Measurements from ENCODE around the gene PHKG2.

The PHKG2 gene

GRCh38 chr16:30758988-30759491 is 10.8 kb downstream of the PHKG2 start:
- no peak for DNase-seq

GRCh38 chr16:30760001-30760559 is 11.9 kb downstream of the PHKG2 start:
- no peak for DNase-seq

DNA sequence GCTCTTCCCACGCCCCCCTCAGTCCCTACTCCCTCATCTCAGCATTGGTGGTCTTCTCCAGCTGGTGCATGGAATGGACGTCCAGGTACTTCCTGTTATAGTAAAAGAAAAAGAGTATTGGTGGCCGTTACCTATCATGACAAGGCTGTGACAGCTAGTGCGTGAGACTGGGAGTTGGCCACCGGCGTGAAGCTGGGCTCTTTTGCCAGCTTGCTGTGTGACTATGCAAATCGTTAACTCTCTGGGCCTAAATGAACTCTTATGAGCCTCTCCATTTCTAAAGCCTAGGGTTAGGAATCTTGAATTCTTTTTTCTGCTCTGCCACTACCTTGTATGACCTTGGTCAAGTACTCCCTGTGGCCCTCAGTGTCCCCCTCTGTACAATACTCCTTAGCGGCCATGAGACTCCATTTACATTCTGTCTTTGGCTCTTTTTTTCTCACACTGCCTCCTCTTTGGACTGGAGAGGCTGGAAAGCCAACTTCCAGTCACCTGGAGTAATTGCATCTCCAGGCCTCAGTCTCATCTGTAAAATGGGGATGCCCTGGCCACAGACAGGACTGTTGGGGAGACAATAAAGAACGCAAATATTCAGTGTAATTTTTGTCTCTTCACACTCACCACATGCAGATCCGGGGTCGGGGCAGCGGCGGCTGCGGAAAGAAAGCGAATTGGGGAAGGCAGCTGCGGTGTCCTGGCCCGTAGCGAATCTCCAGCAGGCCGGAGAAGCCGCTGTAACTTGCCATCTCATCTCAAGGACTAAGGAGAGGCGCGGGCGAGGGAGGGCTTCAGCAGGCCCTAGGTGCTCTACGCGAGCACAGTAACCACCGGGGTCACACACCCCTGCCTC is 12.6 kb downstream of the PHKG2 start:
- DNase-seq: no peak

- DNase-seq: no peak
Measured at GRCh38 chr16:30761427-30761927, 13.3 kb downstream of the PHKG2 start.

DNA sequence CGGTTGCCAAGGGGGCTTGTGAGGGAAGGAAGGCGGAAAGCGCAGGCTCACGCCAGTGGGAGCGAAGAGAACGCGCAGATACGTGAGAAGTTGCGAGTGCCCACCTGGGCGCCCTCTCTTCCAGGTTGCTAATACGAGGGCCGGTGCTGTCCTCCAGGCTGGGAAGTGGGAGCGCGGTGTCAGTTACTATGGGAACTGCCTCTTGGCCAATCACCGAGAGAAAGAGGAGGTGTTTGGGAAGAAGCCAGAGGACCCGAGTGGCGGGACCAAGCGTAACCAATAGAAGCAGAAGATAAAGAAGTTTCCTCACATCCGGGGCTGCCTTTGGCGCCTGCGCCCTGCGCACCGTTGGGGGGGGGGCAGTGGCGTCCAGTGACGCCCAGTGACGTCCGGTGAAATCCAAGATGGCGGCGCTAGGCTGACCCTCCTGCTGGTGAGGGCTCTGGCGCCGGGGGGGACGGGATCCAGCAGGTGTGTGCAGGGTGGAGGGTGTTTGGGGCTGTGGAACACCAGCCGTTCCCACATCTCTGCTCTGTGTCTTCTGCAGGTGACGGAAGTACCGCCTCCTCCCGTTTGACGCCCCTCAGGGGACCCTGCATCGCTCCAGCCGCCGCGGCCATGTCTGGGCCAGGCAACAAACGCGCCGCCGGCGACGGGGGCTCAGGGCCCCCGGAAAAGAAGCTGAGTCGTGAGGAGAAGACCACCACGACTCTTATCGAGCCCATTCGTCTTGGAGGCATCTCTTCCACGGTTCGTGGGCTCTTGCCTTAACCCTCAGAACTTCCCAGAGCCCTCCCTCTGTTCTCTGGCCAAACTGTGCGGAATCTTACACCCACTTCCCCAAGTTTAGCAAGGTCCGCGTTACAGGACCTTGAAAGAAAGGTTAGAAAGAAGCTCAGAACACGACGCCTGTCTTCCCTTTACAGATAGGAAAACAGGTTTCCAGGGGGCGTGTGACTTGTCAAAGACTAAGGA is 14.0 kb downstream of the PHKG2 start, which contains the start of the genes CFAP119 and RNF40:
TSS of gene CFAP119 (minus strand) at position 135 of the 975 bp plus-strand sequence. CDS start 314 bp downstream, outside the sequence.
TSS of gene RNF40 (plus strand) at position 395 of the 975 bp plus-strand sequence. CDS start at position 619, 224 bp downstream.
- peak; percentile 96 for DNase-seq

DNA sequence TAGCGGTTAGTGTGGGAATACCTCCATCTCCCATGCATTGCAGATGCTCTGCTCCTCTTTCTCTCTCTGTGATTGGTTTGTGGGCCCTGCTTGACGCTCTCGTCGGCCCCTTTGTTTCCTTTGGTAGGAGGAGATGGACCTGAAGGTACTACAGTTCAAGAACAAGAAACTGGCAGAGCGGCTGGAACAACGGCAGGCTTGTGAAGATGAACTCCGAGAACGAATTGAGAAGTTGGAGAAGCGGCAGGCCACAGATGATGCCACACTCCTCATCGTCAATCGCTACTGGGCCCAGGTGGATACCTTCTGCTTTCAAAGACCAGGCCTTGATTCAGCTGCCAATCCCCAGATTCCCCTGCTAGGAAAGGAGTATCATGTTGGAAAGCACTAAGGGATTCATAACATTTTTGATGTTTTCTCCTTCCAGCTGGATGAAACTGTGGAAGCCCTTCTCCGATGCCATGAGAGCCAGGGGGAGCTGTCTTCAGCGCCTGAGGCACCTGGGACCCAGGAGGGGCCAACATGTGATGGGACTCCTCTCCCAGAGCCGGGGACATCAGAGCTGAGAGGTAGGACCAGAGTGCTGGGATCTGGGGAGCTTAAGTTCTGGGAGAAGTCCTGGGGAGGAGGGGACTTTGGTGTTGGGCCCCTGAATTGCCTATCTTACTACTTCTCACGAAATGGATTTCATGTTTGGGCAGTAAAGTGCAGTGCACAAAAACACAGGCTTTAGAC is 14.9 kb downstream of the PHKG2 start:
- DNase-seq: no peak

- no peak for DNase-seq
Measured at GRCh38 chr16:30764086-30764485, 15.9 kb downstream of the PHKG2 start.

- DNase-seq: no peak
Measured at GRCh38 chr16:30764816-30765465, 16.7 kb downstream of the PHKG2 start.

DNA sequence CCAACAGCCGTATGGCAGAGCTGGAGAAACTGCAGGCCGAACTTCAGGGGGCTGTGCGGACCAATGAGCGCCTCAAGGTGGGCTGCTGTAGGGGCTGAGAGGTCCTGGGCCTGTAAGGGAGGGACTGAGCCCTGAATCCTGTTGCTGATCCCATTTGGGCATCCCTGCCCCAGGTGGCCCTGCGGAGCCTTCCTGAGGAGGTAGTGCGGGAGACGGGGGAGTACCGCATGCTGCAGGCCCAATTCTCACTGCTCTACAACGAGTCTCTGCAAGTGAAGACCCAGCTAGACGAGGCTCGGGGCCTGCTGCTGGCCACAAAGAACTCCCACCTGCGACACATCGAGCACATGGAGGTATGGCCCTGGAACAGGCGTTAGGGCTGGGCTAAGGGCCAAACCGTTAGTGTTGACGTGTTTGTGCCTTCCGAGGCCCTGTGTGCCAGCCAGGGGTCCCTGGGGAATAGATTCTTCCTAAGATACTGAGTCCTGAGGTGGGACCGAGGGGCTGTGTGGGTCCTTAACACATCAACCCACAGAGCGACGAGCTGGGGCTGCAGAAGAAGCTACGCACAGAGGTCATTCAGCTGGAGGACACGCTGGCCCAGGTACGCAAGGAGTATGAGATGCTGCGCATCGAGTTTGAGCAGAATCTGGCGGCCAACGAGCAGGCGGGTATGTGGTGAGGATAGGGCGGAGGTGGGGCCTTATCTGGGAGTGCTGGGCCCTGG is 18.1 kb downstream of the PHKG2 start:
- DNase-seq: no peak

DNA sequence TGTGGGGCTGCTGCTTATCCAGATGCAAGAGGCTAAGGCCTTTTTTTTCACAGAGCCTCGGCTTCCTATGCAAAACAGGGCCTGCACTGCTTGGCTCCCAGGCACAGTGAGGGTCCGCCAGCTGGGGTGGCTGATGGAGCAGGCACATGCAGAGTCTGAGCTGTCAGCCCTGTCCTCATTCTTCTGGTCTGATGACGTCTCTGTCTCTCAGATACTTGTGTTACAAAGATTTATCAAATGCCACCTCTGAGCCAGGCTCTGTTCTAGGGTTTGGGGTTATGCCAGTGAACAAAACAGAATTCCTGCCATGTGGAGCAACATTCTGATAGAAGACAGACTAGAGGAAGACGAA is 18.7 kb downstream of the PHKG2 start:
- DNase-seq: no peak

GRCh38 chr16:30767767-30768465 is 19.7 kb downstream of the PHKG2 start:
- DNase-seq: no peak

DNA sequence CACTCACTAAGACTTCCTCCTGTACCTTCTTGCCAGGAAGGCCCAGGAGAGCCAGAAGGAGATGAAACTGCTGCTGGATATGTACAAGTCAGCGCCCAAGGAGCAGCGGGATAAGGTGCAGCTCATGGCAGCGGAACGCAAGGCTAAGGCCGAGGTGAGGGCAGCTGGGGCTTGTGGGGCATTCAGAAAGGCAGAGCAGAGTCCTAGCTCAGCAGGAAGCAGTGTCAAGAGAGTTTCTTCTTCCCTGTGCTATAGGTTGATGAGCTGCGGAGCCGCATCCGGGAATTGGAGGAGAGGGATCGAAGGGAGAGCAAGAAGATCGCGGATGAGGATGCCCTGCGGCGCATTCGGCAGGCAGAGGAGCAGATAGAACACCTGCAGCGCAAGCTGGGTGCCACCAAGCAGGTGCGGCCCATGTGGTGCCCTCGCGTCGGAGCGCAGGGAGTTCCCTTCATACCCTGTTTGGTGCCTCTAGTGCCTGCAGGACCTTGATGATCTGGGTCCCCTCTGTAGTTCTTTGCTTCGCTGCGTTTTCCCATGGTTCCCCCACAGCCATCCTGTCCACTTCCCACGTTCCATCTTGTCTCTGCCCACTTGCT is 20.5 kb downstream of the PHKG2 start:
- no peak for DNase-seq

DNA sequence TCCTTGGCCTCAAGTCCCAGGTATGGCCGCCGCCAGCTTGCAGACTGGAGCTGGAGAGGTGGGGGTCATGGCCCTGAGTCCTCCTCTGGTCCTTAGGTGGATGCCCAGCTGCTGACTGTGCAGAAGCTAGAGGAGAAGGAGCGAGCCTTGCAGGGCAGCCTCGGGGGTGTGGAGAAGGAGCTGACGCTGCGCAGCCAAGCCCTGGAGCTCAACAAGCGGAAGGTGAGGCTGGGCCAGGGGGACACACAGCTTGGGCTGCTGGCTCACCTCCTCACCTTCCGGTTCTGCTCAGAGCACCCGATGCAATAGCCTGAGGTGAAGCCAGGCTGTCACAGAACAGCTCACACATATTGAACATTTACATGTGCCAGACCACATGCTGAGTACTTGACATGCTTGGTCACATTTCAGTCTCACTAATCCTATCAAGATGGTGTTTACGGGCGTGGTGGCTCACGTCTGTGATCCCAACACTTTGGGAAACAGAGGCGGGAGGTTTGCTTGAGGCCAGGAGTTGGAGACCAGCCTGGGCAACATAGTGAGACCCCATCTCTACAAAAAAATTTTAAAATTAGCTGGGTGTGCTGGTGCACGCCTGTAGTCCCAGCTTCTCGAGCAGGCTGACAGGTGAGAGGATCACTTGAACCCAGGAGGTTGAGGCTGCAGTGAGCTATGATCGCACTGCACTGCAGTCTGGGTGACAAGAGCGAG is 21.3 kb downstream of the PHKG2 start:
- DNase-seq: no peak

DNA sequence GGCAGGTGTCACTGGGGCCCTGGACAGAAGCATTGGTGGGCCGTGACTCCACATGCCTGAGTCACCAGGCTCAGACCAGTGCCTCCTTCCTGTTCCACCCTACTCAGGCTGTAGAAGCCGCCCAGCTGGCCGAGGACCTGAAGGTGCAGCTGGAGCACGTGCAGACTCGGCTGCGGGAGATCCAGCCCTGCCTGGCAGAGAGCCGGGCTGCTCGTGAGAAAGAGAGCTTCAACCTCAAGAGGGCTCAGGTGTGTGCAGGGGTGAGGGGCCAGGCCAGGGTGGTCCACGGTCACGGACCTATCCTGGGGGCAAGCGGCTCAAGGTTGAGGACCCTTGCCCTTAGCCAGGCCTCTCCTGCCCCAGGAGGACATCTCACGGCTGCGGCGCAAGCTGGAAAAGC is 23.5 kb downstream of the PHKG2 start:
- DNase-seq: no peak

- DNase-seq: no peak
Measured at GRCh38 chr16:30773826-30774225, 25.6 kb downstream of the PHKG2 start.

DNA sequence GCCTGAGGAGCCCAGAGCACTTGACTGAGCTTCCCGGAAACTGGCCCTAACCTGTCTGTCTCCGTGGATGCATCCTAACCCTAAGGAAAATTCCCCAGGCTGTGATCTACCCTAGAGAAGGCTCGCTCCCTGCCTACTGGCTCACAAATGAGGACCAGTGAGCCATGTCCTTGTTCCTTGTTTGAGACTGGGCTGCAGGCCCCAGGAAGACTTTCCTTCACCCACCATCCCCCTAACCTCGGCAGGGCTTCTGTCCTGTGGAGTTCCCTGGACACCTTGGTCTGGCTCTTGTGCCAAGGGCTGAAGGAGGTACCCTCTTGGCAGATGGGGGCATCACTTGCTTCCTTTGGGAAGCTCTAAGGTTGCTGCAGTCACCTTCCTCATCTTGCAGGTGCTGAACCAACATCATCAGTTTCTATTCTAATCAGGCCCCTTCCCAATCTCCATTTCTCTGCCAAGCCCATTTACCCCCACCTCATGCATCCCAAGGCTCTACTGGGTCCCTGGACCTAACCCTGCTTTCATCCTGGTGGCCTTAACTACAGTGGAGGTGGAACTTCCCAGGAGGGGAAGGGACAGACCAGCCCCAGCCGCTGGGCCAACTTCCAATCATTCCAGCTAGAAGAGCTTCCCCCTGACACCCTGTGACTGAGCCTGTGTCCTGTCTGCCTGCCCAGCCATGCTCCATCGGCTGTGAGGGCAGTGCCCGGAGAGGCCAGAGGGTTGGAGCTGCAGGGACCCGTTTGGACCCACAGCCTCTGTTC is 26.3 kb downstream of the PHKG2 start:
- no peak for DNase-seq

DNA sequence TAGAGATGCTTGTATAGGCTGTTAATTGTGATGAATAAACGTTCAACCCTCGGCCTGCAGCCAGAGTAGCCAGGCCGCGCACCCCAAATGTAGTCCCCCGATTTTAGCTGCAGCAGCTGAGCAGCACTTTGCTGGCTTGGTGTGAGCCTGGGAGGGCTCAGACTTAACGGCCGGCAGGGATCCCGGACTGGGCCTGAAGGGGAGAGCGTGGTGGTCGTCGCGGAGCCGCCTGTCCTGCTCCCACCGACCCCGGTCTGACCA is 26.8 kb downstream of the PHKG2 start:
- no peak for DNase-seq

- DNase-seq: peak; percentile 73
Measured at GRCh38 chr16:30775392-30776188, 27.4 kb downstream of the PHKG2 start.
